HEK293T (cell line): ENCODE results near the gene VRK1.

Source experiments
- ARNT ChIP-seq: fragments of 450-650 bp; IDR thresholded peaks from 2 replicates; pipeline ENCODE4 v1.6.1; 2017; ENCODE audit warnings: mild to moderate bottlenecking
- BHLHE40 ChIP-seq: fragments of 450-650 bp; IDR thresholded peaks from 2 replicates; pipeline ENCODE4 v1.6.1; 2016; ENCODE audit warnings: mild to moderate bottlenecking, moderate library complexity, borderline replicate concordance
- ELF4 ChIP-seq: fragments of 450-650 bp; IDR thresholded peaks from 2 replicates; pipeline ENCODE4 v1.6.1; 2017; ENCODE audit warnings: antibody characterized with exemption
- FOXA1 ChIP-seq: fragments of 450-650 bp; IDR thresholded peaks from 2 replicates; pipeline ENCODE4 v1.6.1; 2016; ENCODE audit warnings: mild to moderate bottlenecking
- FOXK2 ChIP-seq: fragments of 450-650 bp; IDR thresholded peaks from 2 replicates; pipeline ENCODE4 v1.6.1; 2016; ENCODE audit warnings: mild to moderate bottlenecking
- L3MBTL2 ChIP-seq: fragments of 450-650 bp; conservative IDR thresholded peaks from 2 replicates; pipeline ENCODE4 v1.6.1; 2016; ENCODE audit warnings: mild to moderate bottlenecking
- LEF1 ChIP-seq: fragments of 450-650 bp; IDR thresholded peaks from 2 replicates; pipeline ENCODE4 v1.6.1; 2017; ENCODE audit warnings: mild to moderate bottlenecking, borderline replicate concordance
- NFRKB ChIP-seq: fragments of 450-650 bp; IDR thresholded peaks from 2 replicates; pipeline ENCODE4 v1.6.1; 2016; ENCODE audit warnings: mild to moderate bottlenecking, moderate library complexity
- SP1 ChIP-seq: fragments of 450-650 bp; IDR thresholded peaks from 2 replicates; pipeline ENCODE4 v1.6.1; 2017
- TARDBP ChIP-seq: fragments of 450-650 bp; IDR thresholded peaks from 2 replicates; pipeline ENCODE4 v1.6.1; 2016

DNA sequence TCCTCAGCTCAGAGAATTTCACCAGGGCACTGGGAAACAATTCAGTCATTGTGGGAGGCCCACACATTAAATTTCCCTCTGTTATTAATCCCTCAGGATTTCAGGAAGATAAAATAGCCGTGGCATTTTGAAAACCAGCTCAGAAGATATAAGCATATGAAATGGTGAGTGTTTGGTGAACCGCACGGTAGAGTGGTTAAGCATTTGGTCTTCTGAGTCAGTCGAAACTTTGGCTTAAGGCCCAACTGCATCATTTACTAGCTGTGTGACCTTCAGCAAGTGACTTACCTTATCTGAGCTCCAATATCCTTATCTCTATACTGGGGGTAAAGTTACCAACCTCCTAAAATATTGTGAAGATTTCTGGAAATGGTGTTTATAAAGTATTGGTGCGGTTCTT lies 5.2 kb upstream of the VRK1 start:
- no peak for TF ChIP-seq BHLHE40
- TF ChIP-seq NFRKB: no peak
- no peak for TF ChIP-seq LEF1
- TF ChIP-seq FOXA1: no peak
- TF ChIP-seq ELF4: no peak
- no peak for TF ChIP-seq SP1
- no peak for TF ChIP-seq TARDBP
- no peak for TF ChIP-seq FOXK2
- TF ChIP-seq ARNT: no peak
- no peak for TF ChIP-seq L3MBTL2
